NCI-H748 treated with DMSO at 0.1 percent for 48 hours (cell line): ENCODE data around the gene RNASEH1.
A peak's percentile ranks its signal among the peaks of the same experiment; 100 is the strongest.
"Not testable (repeated sequence)": the region's sequence is repeated elsewhere in the genome, so short reads cannot be mapped to it uniquely, and the experiment has no call there.

Experiments used
- DNase-seq: peaks from one replicate; lab custom pipeline; 2025; lab: John Stamatoyannopoulos, UW

The RNASEH1 gene

DNA sequence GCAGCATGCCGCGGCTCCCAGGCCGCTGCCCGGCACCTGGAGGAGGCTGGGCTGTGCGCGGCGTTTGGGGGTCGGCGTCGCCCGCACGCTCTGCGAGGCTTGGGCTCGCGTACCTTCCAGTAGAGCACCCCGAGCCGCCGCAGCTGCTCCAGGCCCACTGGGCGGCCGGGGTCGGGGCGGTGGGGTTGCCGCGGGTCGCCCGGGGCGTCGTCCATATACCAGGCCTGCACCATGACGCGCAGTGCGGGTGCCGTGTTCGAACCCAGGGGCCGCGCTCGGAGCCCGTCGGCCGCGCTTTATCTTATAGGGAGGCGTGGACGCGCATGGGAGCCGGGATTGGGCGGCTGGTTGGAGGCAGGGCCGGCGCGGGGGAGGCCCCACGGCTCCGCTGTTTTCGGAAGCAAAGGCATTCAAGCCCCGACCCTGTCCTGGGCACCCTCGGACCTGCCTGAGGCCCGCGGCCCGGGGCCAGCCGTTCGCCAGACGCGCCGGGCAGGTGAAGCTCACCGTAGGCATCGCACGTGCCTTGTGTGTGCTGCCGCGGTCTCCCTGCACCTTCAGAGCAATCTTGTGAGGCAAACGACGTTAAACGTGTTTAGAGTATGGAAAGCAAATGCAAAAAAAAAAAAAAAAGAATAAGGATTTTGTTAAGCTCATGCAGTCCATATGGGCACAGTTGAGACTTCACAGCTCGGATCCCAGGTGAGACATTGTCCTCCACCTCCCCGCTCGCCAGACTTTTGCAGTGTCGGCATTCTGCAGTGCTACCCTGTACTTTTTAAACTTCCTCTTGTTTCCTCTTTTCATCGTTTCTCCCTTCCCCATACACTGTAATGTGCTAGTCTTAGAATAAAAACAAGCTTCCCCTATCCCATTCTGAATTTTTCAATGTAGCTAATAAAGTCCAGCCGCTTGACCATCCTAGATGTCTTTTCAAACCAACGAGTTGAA lies 38.6 kb downstream of the RNASEH1 start, which contains the start of gene ADI1:
TSS of gene ADI1 (minus strand) at position 277 of the 951 bp plus-strand sequence. CDS start at position 233, 44 bp downstream.
- DNase-seq, result no peak

DNA sequence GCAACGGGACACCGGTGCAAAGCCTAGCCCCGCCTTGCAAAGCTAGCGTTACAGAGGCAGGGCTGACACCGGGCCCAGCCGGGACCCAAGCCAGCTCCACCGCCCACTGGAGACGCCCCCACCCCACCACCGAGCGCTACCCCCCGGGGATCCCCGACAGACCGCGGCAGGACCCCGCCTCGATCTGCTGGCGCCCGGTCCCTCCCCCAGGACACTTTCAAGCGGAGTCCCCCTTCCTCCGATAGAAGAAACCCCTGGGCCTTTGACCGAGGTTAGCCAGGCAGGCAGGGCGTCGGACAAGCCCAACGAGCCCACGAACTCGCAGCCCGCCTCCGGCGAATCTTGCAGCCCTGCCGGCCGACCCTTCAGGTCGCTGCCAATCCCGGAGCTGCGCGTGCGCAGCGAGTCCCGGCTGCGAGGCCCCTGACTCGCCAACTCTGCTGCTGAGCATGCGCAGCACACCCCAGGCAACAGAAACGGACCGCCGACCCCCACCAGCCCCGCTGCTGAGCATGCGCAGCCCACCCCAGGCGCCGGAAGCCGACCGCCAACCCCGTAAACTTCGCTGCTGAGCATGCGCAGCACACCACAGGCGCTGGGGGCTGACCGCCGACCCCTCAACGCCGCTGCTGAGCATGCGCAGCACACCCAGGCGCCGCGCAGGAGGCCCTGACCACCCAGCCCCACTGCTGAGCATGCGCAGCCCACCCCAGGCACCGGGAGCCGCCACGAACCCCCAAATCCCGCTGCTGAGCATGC lies 39.5 kb downstream of the RNASEH1 start:
- DNase-seq, result peak; percentile 95

DNA sequence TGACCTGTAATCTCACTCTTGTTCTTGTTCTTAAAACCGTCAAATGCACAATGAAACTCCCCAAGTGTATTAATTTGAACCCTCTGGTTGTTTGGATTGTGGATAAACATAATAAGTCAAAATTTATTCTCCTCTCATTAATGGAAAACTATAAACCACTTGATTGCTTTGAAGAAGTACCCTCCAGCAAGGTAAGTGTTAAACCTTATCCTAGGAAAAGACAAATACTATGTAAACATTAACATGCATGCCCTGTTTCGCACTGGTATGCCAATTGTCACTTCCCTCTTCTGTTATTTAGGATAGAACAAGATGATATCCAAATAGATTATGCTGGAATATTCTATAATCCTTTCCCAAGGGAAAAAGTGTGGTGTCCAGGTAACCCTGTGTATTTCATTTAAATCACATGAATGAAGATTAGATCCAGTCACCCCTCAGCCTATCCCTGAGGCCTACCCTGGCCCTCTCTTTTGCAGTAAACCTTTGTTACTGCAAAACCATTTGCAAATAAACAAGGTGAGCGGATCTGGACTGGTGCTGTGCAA lies 40.1 kb downstream of the RNASEH1 start:
- DNase-seq, result peak; percentile 48

DNA sequence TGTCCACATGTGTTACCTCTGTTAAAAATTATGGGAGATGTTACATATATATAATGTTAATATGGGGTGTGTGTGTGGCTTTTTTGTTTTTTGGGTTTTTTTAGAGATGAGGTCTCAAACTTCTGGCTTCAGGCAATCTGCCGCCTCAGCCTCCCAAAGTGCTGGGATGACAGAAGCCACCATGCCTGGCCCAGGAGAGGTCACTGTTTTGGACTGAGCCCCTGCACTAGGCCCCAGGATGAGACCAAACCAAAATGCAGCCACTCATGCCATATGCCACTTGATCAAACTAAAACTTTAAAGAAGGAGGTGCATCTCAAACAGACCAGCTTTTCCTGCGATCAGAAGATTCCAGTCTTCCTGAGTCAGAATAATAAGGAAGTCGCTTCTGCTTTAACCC lies 41.3 kb downstream of the RNASEH1 start:
- no peak for DNase-seq

DNA sequence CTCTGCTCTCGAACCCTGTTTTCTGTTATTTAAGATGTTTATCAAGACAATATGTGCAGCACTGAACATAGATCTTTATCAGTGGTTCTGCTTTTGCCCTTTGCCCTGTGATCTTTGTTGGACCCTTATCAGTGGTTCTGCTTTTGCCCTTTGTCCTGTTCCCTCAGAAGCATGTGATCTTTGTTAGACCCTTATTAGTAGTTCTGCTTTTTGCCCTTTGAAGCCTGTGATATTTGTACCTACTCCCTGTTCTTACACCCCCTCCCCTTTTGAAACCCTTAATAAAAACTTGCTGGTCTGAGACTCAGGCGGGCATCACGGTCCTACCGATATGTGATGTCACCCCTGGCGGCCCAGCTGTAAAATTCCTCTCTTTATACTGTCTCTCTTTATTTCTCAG lies 42.7 kb downstream of the RNASEH1 start:
- DNase-seq, result not testable (repeated sequence)

DNA sequence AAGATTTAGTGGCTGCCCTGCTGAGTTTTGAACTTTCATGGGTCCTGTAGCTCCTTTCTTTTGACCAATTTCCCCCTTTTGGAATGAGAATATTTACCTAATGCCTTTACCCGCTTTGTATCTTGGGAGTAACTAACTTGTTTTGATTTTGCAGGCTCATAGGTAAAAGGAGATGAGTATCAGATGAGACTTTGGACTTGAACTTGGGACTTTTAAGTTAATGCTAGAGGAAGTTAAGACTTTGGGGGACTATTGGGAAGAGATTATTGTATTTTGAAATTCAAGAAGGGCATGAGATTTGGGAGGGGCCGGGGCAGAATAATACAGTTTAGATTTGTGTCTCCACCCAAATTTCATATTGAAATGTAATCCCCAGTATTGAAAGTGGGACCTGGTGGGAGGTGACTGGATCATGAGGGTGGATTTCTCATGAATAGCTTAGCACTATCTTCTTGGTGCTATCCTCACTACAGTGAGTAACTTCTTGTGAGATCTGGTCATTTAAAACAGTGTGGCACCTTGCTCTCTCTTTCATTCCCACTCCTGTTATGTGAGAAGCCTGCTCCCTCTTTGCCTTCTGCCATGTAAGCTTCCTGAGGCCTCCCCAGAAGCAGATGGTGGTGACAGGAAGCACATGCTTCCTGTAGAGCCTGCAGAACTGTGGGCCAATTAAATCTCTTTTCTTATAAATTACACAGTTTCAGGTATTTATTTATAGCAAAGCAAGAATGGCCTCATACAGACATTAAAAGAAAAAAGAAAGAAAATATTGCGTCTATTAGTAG lies 44.9 kb downstream of the RNASEH1 start:
- no peak for DNase-seq

DNA sequence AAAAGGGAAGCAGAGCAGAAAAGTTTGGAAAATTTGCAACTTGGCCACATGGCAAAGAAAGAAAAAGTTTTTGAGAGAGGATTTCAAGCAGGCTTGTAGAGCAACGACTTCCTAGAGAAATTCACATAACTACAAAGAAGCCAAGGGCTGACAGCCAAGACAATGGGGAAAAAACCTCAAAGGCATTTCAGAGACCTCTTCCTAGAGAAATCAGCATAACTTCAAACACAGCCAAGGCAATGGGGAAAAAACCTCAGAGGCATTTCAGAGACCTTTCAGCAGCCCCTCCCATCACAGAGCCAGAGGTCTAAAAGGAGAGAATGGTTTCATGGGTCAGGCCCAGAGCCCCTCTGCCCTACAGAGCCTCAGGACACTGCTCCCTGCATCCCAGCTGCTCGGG lies 46.0 kb downstream of the RNASEH1 start:
- no peak for DNase-seq

DNA sequence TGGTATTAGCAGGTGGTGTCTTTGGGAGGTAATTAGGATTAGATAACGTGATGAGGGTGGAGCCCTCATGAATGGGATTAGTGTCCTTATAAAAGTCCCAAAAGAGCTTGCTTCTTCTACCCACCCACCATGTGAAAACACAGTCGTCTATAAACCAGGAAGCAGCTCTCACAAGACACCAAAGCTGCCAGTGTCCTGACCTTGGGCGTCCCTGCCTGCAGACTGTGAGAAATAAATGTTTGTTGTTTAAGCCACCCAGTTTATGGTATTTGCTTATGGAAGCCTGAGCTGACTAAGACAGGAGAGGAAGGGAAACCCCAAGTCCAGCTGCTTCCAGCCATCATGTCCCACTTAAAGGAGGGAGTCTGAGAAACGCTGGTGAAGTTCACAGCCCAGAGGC lies 52.4 kb downstream of the RNASEH1 start:
- DNase-seq, result peak; percentile 56

DNA sequence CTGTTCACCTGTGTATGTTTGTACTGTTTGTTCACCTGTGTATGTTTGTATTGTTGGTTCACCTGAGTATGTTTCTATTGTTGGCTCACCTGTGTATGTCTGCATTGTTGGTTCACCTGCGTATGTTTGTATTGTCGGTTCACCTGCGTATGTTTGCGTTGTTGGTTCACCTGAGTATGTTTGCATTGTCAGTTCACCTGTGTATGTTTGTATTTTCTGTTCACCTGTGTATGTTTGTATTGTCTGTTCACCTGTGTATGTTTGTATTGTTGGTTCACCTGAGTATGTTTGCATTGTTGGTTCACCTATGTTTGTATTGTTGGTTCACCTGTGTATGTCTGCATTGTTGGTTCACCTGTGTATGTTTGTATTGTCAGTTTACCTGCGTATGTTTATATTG lies 53.4 kb downstream of the RNASEH1 start:
- peak; percentile 98 for DNase-seq

DNA sequence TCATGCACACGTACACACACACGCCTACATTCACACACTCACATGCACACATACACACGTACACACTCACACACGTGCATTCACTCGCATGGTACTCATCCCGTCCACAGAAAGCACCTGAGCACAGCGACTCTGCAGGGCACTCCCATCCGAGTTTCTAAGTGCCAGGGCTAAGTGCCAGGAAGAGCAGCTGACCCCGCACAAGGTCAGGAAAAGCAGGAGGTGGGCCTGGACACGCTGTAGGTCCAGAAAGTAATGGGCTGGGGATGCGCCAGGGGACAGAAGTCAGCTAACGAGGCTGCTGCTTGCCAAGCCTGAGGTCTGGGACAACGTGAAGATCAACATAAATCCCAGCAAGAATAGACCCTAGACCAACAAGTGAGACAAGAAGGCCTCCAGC lies 54.6 kb downstream of the RNASEH1 start:
- no peak for DNase-seq

DNA sequence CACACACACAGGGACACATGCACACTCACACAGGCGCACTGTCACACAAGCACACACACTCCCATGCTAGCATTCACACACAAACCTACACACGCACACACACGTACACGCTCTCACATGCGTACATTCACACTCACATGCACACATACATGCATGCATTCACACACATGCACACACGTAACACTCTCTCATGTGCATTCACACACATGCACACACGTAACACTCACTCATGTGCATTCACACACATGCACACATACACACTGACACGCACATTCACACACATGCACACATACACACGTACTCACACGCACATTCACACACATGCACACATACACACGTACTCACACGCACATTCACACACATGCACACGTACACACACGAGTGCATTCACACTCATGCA lies 55.1 kb downstream of the RNASEH1 start:
- no peak for DNase-seq

DNA sequence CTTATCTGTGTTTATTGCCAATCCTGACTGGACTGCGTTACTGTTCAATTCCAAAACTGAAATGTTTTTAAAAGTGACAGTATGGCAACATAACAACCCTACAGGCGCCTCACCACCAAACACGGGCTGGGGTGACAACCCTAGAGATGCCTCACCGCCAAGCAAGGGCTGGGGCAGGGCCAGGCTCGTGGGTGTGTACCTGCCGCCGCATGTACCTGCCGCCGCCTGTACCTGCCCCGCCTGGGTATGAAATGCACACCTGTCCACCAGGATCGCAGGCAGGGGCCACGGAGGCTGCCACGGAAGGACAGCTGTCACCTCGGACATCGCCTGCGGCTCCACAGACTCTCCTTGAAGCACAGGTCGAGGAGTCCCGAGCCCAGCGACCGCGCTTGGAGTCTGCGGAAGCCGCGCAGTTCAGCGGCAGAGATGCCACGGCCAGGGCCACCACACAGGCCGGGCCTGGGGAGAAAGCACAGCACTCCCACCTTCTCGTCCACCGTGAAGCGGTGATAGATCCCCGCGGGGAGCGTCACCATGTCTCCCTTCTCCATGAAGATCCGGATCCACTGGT lies 57.7 kb downstream of the RNASEH1 start:
- DNase-seq, result no peak

DNA sequence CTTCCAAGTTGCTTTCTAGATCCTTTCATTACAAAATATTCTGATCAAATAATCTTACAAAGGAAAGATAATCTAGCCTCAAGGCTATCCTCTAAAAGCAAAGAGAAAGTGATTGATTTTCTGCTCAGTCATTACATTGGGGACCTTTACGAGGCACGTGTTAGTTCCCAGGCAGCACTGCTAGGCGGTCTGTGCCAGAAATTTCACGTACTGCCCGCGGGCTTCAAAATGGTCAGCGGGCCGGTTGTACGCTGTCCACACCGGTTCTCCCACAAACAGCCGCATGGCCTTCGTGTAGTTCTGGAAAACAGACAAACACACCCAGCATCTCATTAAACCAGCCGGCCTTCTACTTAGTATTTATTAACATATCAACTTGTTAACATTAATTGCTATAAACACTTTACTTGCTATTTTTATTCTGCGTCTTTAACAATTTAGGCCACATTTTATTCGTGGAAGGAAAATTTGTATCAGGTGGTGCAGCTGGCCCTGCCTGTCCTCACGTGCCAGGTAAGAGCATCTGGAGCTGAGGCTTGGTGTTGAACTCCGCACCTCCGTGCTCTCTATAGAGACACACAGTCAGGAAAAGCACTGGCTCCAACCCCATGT lies 59.2 kb downstream of the RNASEH1 start:
- DNase-seq, result no peak

DNA sequence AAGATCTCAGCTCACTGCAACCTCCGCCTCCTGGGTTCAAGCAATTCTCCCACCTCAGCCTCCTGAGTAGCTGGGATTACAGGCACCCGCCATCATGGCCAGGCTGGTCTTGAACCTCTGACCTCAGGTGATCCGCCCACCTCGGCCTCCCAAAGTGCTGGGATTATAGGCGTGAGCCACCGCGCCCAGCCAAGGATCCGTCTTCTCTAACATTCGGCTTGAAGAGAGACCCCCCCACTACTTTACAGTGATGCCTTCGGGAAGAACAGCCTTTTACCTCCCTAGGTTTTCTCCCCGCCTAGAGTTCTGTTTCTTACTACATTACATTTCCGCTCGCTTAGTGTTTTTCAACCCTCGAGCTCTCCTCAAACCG lies 61.4 kb downstream of the RNASEH1 start:
- not testable (repeated sequence) for DNase-seq
